Erythroblast (primary cell): ENCODE measurements around the gene FASTK.
"Not testable (repeated sequence)": the region's sequence is repeated elsewhere in the genome, so short reads cannot be mapped to it uniquely, and the experiment has no call there.

ENCODE experiments used
- DNase-seq, 2 experiments: peaks; one replicate each; lab custom pipeline; 2025; lab: John Stamatoyannopoulos, UW
- GATA1 ChIP-seq: IDR thresholded peaks from 2 replicates; pipeline ENCODE4 v1.6.1; 2011; ENCODE audit warnings: low read depth, mild to moderate bottlenecking, control low read depth, low read length, moderate library complexity
- POLR2A ChIP-seq: IDR thresholded peaks from 2 replicates; pipeline ENCODE4 v1.6.1; 2011; ENCODE audit warnings: mild to moderate bottlenecking, low read length

Gene FASTK

DNA sequence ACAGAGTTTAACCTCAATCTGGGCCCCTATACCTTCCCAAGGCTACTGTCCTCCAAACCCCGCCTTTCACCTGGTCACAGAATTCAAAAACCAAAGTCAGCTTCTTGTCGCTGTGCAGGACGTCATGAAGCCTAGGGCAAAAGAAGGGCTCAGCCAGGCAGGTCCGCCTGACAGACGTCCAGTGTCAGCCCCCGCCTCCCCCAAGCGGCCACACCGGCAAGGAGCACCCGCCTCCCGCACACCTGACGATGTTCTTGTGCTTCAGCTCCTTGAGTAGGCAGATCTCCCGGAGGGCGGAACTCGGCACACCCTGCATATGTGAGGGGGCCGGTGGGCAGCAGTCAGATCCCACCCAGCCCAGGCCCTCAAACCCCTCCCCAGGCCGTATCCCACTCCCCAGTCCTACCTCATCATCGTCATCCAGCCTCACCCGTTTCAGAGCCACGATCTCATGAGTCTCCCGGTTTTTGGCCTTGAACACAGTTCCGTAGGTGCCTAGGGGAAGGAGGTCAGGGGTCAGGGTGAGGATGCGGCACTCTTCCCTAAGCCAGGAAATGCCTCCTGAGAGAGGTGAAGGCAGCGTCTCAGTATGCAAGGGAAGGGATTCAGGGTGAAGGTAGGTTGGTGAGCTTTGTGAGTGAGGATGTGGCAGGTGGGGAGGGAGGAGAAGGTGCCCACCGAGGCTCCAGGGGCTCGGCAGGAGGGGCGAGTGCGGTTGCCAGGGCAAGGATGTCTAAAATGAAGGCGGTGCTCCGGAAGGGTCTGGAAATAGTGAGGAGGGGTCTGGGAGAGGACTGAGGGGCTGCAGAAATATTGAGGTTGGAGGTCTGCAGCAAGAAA is 23.7 kb downstream of the FASTK start:
- no peak for TF ChIP-seq GATA1
- TF ChIP-seq POLR2A, result no peak
- no peak for DNase-seq

- no peak for DNase-seq
- TF ChIP-seq POLR2A (no peak), GATA1 (no peak)
Observed at GRCh38 chr7:151056283-151056665, 24.3 kb downstream of the FASTK start.

DNA sequence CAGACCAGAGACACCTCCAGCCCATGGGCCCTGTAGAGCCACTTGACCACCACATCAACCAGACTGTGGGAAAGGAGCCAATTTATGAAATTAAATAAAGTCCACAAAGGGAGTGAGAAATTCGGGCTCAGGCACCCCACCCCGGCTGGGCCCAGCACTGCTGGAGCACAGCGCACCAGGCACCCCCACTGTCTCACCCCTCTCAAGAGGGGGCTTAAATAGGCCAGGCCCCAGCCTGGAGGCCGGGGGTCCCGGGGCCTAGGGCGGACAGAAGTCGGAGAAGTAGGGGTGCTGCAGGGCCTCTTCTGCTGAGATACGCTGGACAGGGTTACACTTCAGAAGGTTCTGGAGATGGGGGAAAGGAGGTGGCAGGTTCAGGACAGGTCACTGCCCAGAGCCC is 26.9 kb downstream of the FASTK start:
- TF ChIP-seq POLR2A (no peak), GATA1 (no peak)
- no peak for DNase-seq

- TF ChIP-seq POLR2A, result no peak
- TF ChIP-seq GATA1, result no peak
- DNase-seq, result no peak
Observed at GRCh38 chr7:151053096-151053495, 27.5 kb downstream of the FASTK start.

- TF ChIP-seq POLR2A (no peak), GATA1 (no peak)
- peak; percentile 69 to 76 for DNase-seq
Observed at GRCh38 chr7:151051108-151051507, 29.5 kb downstream of the FASTK start.

GRCh38 chr7:151048911-151049463 is 31.6 kb downstream of the FASTK start:
- TF ChIP-seq POLR2A (no peak), GATA1 (no peak)
- no peak for DNase-seq

- no peak for DNase-seq
- TF ChIP-seq GATA1 (no peak), POLR2A (no peak)
Observed at GRCh38 chr7:151047976-151048815, 32.4 kb downstream of the FASTK start, which contains the start of gene ASIC3. ASIC3 (plus strand) TSS chr7:151048531; CDS start chr7:151048886, 355 bp downstream.

- TF ChIP-seq GATA1 (no peak), POLR2A (no peak)
- peak; percentile 56 to 72 for DNase-seq
Observed at GRCh38 chr7:151046603-151047573, 33.7 kb downstream of the FASTK start.

- DNase-seq, result no peak
- TF ChIP-seq POLR2A (no peak), GATA1 (no peak)
Observed at GRCh38 chr7:151045967-151046366, 34.6 kb downstream of the FASTK start.

- no peak for TF ChIP-seq POLR2A
- TF ChIP-seq GATA1, result no peak
- DNase-seq, result no peak
Observed at GRCh38 chr7:151045262-151045661, 35.3 kb downstream of the FASTK start.

DNA sequence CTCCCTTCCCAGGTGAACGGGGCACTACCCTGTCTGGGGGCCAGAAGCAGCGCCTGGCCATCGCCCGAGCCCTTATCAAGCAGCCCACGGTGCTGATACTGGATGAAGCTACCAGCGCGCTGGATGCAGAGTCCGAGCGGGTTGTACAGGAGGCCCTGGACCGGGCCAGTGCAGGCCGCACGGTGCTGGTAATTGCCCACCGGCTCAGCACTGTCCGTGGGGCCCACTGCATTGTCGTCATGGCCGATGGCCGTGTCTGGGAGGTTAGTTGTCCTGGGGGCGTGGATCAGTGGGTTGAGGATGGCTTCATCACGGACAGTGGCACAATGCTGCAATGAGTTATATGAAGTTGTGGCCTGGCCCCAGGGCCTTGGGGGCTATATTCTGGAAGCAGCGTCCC is 36.6 kb downstream of the FASTK start:
- DNase-seq, result no peak
- TF ChIP-seq POLR2A, result no peak
- no peak for TF ChIP-seq GATA1

DNA sequence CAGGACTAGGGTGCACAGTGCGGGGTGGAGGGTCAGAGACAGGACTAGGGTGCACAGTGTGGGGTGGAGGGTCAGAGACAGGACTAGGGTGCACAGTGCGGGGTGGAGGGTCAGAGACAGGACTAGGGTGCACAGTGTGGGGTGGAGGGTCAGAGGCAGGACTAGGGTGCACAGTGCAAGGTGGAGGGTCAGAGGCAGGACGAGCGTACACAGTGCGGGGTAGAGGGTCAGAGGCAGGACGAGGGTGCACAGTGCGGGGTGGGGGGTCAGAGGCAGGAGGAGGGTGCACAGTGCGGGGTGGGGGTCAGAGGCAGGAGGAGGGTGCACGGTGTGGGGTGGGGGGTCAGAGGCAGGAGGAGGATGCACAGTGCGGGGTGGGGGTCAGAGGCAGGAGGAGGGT is 37.2 kb downstream of the FASTK start:
- DNase-seq, result not testable (repeated sequence)

- TF ChIP-seq POLR2A (no peak), GATA1 (no peak)
- DNase-seq, result no peak
Observed at GRCh38 chr7:151040616-151041375, 39.8 kb downstream of the FASTK start.
